SK-N-SH treated with all-trans-retinoic acid at 6 μM for 48 hours (cell line): ENCODE measurements around the gene FAM83D.

Experiments
- ATAC-seq: fragments of 200-7000 bp; cut with Tn5 transposase; 3 replicates; pipeline ENCODE4 v1.9.1; 2020; ENCODE audit warnings: mild to moderate bottlenecking, moderate library complexity
- GLIS3 ChIP-seq: fragments of 250-450 bp; sonication (Bioruptor Pico); IDR thresholded peaks from 2 replicates; pipeline ENCODE4 v1.5.0; 2020; ENCODE audit warnings: mild to moderate bottlenecking, moderate library complexity
- ISL1 ChIP-seq: fragments of 250-450 bp; sonication (Bioruptor Pico); IDR thresholded peaks from 2 replicates; pipeline ENCODE4 v2.1.2; 2022; ENCODE audit warnings: mild to moderate bottlenecking, moderate library complexity
- OSR1 ChIP-seq: fragments of 250-450 bp; sonication (Bioruptor Pico); IDR thresholded peaks from 2 replicates; pipeline ENCODE4 v1.8.0; 2022; ENCODE audit warnings: moderate library complexity, mild to moderate bottlenecking, inconsistent platforms
- PPARA ChIP-seq: fragments of 250-450 bp; sonication (Bioruptor Pico); IDR thresholded peaks from 2 replicates; pipeline ENCODE4 v1.5.0; 2020; ENCODE audit warnings: mild to moderate bottlenecking, borderline replicate concordance
- RARB ChIP-seq: fragments of 250-450 bp; sonication (Bioruptor Pico); IDR thresholded peaks from 2 replicates; pipeline ENCODE4 v1.8.0; 2021; ENCODE audit warnings: mild to moderate bottlenecking, moderate library complexity
- TCF4 ChIP-seq: fragments of 250-450 bp; sonication (Bioruptor Pico); IDR thresholded peaks from 2 replicates; pipeline ENCODE4 v1.8.0; 2021; ENCODE audit warnings: mild to moderate bottlenecking, moderate library complexity, borderline replicate concordance
- ZFP3 ChIP-seq: fragments of 250-450 bp; sonication (Bioruptor Pico); IDR thresholded peaks from 2 replicates; pipeline ENCODE4 v1.5.0; 2020; ENCODE audit warnings: mild to moderate bottlenecking, moderate library complexity
- ZNF565 ChIP-seq: fragments of 450-650 bp; formaldehyde crosslinking; conservative IDR thresholded peaks from 2 replicates; pipeline ENCODE4 v1.5.0; 2020; ENCODE audit warnings: low read depth, mild to moderate bottlenecking, moderate library complexity
- ZNF70 ChIP-seq: fragments of 450-650 bp; formaldehyde crosslinking; IDR thresholded peaks from 2 replicates; pipeline ENCODE4 v1.5.0; 2020; ENCODE audit warnings: mild to moderate bottlenecking, moderate library complexity
- TF ChIP-seq, protein P1 (sequence below): fragments of 250-450 bp; sonication (Bioruptor Pico); IDR thresholded peaks from 2 replicates; pipeline ENCODE4 v1.5.1; 2021; ENCODE audit warnings: mild to moderate bottlenecking, moderate library complexity
- TF ChIP-seq, protein P2 (sequence below): fragments of 250-450 bp; sonication (Bioruptor Pico); IDR thresholded peaks from 2 replicates; pipeline ENCODE4 v1.5.1; 2020; ENCODE audit warnings: low read depth, mild to moderate bottlenecking, moderate library complexity
- TF ChIP-seq, protein P3 (sequence below): fragments of 250-450 bp; sonication (Bioruptor Pico); IDR thresholded peaks from 2 replicates; pipeline ENCODE4 v1.8.0; 2021; ENCODE audit warnings: low read depth, mild to moderate bottlenecking, moderate library complexity, borderline replicate concordance
- TF ChIP-seq, protein P4 (sequence below): fragments of 250-450 bp; sonication (Bioruptor Pico); IDR thresholded peaks from 2 replicates; pipeline ENCODE4 v1.8.0; 2020; ENCODE audit warnings: mild to moderate bottlenecking, moderate library complexity, borderline replicate concordance
- TF ChIP-seq, protein P5 (sequence below): fragments of 250-450 bp; sonication (Bioruptor Pico); IDR thresholded peaks from 2 replicates; pipeline ENCODE4 v1.5.0; 2020; ENCODE audit warnings: mild to moderate bottlenecking, moderate library complexity

Gene FAM83D

DNA sequence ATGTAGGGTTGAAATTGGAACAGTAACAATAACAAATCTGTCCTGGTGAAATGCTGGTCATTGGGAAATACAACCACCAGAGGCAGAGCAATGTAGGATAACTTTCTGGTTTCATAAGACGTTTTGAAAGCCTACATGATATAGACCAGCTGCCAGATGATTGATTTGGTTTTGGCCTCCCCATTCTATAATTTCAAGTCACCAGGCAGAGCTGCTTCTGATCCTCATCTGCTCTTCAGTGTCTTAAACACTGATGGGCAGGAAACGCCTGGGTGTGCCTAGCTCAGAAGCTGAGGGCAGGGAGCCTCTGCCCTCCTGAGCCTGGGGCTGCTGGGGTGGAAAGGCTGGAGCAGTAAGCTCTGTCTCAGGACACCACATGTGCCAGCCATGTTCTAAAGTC is 60.4 kb downstream of the FAM83D start:
- ATAC-seq = peak; percentile 9; the same call in 1 of the 3 replicates
- no peak for TF ChIP-seq OSR1 (CRISPR knock-in tag)
- TF ChIP-seq, protein P1, sequence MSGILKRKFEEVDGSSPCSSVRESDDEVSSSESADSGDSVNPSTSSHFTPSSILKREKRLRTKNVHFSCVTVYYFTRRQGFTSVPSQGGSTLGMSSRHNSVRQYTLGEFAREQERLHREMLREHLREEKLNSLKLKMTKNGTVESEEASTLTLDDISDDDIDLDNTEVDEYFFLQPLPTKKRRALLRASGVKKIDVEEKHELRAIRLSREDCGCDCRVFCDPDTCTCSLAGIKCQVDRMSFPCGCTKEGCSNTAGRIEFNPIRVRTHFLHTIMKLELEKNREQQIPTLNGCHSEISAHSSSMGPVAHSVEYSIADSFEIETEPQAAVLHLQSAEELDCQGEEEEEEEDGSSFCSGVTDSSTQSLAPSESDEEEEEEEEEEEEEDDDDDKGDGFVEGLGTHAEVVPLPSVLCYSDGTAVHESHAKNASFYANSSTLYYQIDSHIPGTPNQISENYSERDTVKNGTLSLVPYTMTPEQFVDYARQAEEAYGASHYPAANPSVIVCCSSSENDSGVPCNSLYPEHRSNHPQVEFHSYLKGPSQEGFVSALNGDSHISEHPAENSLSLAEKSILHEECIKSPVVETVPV = no peak
- TF ChIP-seq, all 23 proteins: peak for 0

DNA sequence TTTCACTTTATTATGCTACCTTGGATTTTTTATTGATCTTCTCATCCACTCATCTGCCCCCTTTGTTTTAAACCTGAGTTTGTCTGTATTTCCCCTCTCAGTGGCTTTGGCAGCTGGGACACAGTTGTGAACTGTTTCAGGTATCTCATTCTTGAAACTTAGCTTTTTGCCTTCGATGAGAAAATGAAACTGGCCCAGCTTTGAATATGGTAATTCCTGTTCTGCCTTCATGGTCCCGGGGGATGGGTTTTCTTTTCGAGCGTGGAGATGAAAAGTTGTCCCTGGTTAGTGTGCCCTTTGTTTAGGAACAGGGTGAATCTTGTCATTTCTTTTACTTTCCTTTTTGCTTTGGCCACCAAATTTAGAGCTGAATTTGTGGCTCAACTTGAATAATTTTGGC is 61.6 kb downstream of the FAM83D start:
- no peak for ATAC-seq

DNA sequence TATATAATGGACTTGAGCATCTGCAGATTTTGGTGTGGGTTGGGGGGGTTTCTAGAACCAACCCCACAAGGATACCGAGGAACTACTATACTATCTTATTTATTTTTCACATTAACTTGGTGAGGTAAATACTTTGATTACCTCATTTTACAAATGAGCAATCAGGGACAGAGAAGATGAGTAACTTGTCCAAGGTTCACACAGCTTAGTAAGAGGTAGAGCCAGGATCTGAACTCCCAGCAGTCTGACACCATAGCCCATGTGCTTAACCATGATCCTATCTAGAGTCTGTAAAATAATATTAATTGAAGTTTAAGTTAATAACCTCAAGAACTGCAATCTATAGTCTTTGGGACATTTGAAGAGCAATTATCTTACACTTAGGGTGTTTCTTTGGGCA is 64.5 kb downstream of the FAM83D start:
- no peak for ATAC-seq
- TF ChIP-seq ZFP3 (CRISPR knock-in tag) = no peak
- TF ChIP-seq ZNF70 (CRISPR knock-in tag) = no peak
- TF ChIP-seq PPARA = no peak

More for the DNA sequence above, 61.6 kb downstream of the FAM83D start:
- TF ChIP-seq ISL1 (CRISPR knock-in tag) = no peak
- TF ChIP-seq, protein P2, sequence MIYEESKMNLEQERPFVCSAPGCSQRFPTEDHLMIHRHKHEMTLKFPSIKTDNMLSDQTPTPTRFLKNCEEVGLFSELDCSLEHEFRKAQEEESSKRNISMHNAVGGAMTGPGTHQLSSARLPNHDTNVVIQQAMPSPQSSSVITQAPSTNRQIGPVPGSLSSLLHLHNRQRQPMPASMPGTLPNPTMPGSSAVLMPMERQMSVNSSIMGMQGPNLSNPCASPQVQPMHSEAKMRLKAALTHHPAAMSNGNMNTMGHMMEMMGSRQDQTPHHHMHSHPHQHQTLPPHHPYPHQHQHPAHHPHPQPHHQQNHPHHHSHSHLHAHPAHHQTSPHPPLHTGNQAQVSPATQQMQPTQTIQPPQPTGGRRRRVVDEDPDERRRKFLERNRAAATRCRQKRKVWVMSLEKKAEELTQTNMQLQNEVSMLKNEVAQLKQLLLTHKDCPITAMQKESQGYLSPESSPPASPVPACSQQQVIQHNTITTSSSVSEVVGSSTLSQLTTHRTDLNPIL (CRISPR knock-in tag) = no peak
- TF ChIP-seq ZNF70 (CRISPR knock-in tag) = no peak
- TF ChIP-seq TCF4 = no peak
- TF ChIP-seq, protein P3, sequence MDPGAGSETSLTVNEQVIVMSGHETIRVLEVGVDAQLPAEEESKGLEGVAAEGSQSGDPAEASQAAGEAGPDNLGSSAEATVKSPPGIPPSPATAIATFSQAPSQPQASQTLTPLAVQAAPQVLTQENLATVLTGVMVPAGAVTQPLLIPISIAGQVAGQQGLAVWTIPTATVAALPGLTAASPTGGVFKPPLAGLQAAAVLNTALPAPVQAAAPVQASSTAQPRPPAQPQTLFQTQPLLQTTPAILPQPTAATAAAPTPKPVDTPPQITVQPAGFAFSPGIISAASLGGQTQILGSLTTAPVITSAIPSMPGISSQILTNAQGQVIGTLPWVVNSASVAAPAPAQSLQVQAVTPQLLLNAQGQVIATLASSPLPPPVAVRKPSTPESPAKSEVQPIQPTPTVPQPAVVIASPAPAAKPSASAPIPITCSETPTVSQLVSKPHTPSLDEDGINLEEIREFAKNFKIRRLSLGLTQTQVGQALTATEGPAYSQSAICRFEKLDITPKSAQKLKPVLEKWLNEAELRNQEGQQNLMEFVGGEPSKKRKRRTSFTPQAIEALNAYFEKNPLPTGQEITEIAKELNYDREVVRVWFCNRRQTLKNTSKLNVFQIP (CRISPR knock-in tag) = no peak
- TF ChIP-seq RARB (CRISPR knock-in tag) = no peak
- no peak for TF ChIP-seq OSR1 (CRISPR knock-in tag)
- no peak for TF ChIP-seq GLIS3
- TF ChIP-seq, protein P4, sequence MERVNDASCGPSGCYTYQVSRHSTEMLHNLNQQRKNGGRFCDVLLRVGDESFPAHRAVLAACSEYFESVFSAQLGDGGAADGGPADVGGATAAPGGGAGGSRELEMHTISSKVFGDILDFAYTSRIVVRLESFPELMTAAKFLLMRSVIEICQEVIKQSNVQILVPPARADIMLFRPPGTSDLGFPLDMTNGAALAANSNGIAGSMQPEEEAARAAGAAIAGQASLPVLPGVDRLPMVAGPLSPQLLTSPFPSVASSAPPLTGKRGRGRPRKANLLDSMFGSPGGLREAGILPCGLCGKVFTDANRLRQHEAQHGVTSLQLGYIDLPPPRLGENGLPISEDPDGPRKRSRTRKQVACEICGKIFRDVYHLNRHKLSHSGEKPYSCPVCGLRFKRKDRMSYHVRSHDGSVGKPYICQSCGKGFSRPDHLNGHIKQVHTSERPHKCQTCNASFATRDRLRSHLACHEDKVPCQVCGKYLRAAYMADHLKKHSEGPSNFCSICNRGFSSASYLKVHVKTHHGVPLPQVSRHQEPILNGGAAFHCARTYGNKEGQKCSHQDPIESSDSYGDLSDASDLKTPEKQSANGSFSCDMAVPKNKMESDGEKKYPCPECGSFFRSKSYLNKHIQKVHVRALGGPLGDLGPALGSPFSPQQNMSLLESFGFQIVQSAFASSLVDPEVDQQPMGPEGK = no peak
- TF ChIP-seq ZNF565 (CRISPR knock-in tag) = no peak
- no peak for TF ChIP-seq ZFP3 (CRISPR knock-in tag)
- TF ChIP-seq, protein P5, sequence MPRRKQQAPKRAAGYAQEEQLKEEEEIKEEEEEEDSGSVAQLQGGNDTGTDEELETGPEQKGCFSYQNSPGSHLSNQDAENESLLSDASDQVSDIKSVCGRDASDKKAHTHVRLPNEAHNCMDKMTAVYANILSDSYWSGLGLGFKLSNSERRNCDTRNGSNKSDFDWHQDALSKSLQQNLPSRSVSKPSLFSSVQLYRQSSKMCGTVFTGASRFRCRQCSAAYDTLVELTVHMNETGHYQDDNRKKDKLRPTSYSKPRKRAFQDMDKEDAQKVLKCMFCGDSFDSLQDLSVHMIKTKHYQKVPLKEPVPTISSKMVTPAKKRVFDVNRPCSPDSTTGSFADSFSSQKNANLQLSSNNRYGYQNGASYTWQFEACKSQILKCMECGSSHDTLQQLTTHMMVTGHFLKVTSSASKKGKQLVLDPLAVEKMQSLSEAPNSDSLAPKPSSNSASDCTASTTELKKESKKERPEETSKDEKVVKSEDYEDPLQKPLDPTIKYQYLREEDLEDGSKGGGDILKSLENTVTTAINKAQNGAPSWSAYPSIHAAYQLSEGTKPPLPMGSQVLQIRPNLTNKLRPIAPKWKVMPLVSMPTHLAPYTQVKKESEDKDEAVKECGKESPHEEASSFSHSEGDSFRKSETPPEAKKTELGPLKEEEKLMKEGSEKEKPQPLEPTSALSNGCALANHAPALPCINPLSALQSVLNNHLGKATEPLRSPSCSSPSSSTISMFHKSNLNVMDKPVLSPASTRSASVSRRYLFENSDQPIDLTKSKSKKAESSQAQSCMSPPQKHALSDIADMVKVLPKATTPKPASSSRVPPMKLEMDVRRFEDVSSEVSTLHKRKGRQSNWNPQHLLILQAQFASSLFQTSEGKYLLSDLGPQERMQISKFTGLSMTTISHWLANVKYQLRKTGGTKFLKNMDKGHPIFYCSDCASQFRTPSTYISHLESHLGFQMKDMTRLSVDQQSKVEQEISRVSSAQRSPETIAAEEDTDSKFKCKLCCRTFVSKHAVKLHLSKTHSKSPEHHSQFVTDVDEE (CRISPR knock-in tag) = no peak
- TF ChIP-seq, all 23 proteins: peak for 0

DNA sequence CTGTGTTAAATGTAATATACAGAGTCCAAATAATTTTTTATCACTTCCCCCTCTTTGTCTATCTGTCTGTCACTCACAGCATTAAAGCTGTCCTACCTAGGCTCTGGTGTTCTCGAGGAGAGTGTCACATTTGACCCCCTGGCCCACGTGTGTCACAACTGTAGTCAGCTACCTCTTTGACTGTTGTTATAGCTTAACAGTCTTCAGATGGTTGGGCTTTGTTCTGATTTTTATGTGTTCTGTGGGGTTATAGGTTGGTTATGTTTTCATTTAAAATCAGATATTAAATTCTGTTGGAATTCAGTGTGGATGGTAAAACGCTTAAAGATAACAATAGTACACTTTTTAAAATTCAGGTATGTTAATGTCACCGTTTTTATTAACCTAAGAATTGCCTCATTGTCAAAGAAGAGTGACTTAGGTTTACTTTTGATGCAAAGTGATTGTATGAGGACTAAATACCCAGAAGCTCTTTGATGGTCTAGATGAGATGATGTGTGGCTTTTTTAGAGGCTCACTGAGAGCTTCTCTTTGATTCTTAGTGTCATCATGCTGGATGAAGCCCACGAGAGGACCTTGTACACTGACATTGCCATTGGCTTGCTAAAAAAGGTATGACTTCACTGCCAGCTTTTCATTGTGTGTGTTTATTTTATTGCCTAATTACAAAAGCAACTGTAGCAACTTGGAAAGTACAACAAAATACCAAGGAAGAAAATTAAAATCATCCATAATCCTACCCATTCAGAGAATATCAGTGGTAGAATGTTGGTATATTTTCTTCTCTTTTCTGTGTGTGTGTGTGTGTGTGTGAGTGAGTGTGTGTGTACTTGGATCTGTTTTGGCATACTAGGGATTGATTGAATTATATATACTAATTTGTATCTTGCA is 65.8 kb downstream of the FAM83D start:
- no peak for ATAC-seq
- TF ChIP-seq, protein P5 (CRISPR knock-in tag) = no peak
- TF ChIP-seq ZNF565 (CRISPR knock-in tag) = no peak
